NCI-H526 treated with DMSO at 0.1 percent for 48 hours (cell line): ENCODE results near the gene MS4A6E.

Source experiments
- DNase-seq: peaks from one replicate; lab custom pipeline; 2025; lab: John Stamatoyannopoulos, UW

The MS4A6E gene

DNA sequence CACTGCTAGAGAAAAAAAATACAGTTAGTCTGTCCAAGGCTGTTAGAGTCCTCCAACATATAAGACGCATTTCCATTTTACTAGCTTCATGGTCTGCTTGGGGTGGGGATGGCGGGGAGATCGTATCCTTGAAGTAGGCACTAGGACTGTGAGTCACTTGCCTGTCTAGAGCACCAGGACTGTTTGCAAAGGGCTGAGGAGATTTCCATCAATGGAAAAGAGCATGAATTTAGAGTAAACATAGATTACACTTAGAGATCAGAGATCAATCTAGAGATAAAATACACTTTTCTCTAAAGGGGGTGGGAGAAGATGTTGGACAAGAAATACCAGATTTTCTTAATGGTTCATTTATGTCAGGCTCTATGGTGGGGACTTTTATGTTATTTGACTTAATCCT lies 49.5 kb downstream of the MS4A6E start:
- no peak for DNase-seq

DNA sequence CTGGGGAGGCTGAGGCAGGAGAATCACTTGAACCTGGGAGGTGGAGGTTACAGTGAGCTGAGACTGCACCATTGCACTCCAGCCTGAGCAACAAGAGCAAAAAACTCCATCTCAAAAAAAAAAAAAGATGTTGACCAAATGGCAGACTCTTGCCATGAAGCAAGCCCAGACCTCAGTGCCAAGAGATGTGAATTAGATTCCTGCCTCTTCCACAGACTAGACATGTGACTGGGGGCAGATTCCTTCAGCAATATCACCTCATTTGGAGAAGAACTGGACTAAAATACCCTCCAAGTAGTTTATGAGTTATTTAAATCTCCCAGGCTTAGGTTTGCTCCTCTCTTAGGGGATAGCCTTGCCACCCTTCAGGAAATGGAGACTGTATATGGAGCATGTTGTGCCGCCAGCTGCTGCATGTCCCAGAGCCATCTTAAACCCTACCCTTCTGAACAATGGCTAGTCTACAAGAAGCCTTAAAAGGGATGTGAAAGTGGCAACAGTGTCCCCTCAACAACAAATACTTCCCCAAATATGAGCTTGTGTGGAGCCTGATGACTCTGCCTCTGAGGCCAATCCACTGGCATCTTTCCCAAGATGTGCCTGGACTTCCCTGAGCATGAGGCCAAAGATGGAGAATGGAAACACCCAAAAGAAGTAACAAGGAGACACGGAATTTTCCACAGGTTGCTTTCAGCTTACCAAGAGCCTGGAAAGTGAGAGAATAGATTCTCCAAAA lies 50.5 kb downstream of the MS4A6E start:
- no peak for DNase-seq

DNA sequence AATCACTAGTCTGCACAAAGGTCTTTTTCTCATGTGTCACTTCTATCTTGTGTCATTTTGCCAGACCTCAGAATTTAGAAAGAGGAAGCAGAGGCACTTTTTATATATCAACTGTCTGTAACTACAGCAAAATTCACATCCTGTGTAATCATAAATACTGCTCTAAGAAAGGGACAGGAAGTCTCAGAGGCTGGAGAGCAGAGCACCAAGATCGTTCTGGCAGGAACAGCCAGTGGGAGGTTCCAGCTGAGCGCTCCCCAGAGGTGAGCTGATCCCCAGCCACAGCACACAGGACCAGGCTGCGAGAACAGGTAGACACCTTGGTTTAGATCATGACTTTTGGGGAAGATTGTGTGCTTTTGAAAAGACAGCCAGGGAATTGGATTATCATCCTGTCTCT lies 51.3 kb downstream of the MS4A6E start, which contains the start of gene MS4A7:
TSS of gene MS4A7 (plus strand) at position 179 of the 400 bp plus-strand sequence. CDS start 4,610 bp downstream, outside the sequence.
- DNase-seq = no peak

DNA sequence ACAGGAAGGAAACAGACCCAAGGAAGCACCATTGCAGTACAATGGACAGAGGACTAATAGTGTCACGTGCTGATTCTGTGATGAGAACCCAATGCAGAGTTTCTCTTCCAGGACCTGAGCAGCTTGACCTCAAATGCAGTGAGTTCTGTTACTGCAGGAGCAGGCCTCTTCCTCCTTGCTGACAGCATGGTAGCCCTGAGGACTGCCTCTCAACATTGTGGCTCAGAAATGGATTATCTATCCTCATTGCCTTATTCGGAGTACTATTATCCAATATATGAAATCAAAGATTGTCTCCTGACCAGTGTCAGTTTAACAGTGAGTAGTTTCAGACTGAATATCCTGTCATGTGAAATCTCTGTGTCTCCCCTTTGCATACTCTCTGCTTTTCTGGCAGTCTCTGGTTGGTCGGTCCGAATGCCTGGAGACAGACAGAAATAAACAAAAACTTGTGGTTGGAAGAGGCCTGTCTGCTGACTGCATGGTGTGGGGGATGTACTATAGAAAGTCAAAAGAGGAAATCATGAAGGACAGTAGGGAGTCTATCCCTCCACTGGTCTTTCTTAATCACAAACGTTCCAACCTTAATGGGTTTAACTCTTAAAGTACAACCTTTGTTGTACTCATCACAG lies 62.3 kb downstream of the MS4A6E start:
- no peak for DNase-seq

DNA sequence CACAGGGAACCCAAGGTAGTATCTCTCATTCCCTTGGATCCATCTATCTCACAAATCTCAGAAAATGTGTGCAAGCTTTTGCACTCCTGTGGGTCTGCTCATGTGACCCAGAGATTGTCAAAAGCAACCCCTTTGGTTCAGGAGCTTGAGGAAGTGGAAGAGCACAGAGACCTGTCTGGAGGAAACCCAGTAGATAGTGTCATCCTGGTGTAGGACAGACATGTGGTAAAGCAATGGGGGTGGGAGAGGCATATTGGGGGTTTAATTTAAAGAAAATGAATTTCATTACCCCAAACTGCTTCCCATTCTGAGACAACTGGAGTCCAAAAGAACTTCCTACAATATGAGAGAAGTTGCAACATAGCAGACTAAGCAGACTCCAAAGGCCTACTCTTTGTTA lies 63.4 kb downstream of the MS4A6E start:
- no peak for DNase-seq
